Fibroblast of skin of left quadriceps (primary cell): ENCODE data around the gene NPFFR2.
"Not testable (repeated sequence)": the region's sequence is repeated elsewhere in the genome, so short reads cannot be mapped to it uniquely, and the experiment has no call there.

ENCODE experiments used
- DNase-seq, 2 experiments: peaks; one replicate each; pipeline ENCODE4 v3.0.0-alpha.2; 2013; ENCODE audit warnings: low read depth in 2 of 2

Gene NPFFR2

DNA sequence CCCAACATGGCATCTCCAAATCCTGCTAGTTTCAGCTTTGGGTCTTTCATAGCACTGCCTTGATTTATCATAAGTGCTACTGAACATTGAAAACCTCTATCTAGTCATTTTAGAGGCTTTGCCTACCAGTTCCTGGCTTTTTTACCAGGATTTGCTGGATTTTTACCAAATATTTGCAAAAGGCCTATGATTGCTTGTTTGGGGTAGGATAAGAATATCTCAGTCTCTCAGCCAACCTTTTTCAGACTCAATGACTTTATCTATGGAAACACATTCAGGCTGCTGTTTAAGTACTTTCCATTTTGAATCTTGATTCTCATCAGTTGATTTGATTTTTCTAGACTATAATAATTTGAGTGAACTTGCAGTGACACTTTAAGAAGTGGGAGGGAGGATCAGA lies 80.1 kb downstream of the NPFFR2 start:
- no peak for DNase-seq

DNA sequence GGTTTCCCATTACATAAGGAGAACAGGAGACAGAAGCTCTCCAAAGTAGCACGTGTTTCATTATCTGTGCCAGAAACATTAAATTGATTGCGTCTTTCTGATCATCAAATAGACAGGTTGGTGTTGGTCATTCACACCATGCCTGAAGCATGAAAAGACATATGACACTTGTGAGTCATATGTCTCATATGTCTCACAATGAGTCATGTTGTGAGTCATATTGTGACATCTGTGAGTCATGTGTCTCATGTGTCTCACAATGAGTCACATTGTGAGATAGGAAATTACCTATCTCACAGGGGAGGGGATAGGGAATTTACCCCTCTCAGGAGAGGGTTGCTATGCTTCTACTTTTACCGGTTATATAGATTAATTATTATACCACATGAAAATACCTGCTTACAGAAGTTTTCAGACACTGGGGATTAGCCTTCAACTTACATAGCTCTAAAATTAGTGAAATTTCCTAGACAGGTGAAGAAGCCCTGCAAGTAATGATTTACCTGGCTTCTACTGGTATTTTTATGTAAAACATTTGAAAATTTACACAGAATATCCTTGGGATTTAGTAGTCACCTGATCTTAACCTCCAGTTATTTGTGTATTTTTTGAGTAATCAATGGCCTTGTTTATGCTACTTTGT lies 80.8 kb downstream of the NPFFR2 start:
- no peak for DNase-seq

DNA sequence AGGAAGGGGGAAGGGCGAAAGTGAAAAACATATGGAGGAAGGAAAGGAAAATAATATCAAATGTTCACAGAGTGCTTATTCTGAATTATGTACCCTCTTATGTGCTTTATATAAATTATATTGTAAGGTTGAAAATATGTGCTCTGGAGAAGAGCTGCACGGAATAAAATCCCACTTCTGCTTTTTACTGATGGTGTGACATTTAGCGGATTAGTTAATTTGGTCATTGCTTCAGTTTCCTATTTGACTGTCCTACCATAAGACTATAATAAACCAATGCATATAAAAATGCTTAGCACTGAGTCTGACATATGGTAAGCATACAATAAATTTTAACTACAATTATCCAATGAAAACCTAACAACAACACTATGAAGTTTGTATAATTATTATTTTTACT lies 86.2 kb downstream of the NPFFR2 start:
- no peak for DNase-seq

DNA sequence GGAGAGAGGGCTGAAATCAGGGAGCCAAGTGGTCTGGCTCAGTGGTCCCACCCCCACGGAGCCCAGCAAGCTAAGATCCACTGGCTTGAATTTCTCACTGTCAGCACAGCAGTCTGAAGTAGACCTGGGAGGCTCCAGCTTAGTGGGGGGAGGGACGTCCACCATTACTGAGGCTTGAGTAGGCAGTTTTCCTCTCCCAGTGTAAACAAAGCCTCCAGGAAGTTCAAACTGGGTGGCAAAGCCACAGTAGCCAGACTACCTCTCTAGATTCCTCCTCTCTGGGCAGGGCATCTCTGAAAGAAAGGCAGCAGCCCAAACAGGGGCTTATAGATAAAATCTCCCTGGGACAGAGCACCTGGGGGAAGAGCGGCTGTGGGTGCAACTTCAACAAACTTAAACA lies 88.1 kb downstream of the NPFFR2 start:
- no peak for DNase-seq

DNA sequence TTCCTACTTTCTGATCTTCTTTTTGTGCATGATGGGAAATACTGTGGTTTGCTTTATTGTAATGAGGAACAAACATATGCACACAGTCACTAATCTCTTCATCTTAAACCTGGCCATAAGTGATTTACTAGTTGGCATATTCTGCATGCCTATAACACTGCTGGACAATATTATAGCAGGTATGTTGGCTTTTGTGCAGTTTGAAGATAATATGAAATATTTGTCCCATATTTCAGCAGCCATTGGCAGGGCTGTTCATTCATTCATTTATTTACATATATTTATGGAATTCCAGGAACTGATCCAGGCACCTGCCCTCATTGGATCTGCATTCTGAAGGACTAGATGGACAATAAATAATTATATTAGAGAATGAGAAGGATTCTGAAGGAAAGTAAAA lies 96.9 kb downstream of the NPFFR2 start:
- no peak for DNase-seq

DNA sequence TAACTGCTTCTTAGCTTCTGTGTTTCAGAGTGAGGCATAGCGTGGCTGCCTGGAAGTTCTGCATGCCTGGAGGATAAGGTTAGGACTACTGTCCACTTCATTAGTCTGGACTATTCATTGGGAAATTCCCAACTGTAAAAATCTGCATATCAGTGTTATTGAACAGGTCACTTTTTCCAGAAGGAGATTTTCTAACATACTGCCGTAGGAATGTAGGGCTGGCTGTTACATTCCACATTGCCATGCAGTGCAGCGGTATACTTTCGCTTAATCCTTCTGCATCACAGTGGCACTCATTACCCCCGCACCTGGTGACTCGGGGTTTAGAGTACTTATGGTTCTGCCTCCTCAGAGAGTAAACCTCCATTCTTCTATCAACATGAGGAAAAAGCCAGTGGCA lies 104.6 kb downstream of the NPFFR2 start:
- no peak for DNase-seq

DNA sequence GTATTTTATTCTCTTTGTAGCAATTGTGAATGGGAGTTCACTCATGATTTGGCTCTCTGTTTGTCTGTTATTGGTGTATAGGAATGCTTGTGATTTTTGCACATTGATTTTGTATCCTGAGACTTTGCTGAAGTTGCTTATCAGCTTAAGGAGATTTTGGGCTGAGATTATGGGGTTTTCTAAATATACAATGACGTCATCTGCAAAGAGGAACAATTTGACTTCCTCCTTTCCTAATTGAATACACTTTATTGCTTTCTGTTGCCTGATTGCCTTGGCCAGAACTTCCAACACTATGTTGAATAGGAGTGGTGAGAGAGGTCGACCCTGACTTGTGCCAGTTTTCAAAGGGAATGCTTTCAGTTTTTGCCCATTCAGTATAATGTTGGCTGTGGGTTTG lies 108.2 kb downstream of the NPFFR2 start:
- not testable (repeated sequence) for DNase-seq

DNA sequence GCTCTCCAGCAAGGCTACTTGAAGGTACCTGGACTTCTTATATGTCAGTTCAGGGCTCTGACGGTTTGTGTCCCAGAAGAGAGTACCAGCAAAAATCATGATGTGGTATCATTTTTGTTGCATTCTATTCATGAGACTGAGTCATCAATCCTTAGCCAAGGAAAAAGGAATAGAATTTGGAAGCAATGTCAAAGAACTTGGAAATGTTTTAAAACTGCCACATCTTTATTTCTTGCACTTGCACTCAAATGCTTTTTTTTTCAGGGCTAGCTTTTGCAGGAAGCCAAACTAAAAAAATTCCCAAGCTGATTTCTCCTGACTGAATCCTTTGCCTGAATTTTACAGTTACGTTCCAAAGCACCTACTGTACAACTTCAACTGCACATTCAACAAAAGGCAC lies 112.4 kb downstream of the NPFFR2 start:
- no peak for DNase-seq

DNA sequence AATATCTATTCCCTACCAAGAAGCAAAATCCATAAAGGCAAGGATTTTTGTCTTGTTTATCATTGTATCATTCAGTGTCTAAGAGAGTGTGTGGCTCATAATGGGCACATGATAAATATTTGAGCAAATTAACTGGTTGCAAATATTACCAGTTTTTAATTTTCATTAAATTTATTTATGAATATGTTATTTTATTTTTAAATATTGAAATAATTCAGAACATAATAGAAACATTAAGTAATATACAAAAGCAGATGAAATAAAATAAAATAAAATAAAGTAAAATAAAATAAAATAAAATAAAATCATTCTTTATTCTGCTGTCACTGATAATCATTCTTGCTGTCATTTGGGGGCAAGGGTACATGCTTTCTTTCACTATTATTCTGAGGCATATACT lies 120.9 kb downstream of the NPFFR2 start:
- DNase-seq = no peak

DNA sequence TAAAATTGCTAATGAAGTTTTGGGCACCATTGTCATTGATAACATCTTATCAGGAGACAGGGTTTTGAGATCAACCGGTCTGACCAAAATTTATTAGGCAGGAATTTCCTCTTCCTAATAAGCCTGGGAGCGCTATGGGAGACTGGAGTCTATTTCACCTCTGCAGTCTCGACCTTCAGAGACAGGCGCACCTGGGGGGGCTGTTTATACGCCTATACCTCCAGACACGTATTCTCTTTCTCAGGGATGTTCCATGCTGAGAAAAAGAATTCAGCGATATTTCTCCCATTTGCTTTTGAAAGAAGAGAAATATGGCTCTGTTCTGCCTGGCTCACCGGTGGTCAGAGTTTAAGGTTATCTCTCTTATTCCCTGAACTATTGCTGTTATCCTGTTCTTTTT lies 121.8 kb downstream of the NPFFR2 start:
- not testable (repeated sequence) for DNase-seq

DNA sequence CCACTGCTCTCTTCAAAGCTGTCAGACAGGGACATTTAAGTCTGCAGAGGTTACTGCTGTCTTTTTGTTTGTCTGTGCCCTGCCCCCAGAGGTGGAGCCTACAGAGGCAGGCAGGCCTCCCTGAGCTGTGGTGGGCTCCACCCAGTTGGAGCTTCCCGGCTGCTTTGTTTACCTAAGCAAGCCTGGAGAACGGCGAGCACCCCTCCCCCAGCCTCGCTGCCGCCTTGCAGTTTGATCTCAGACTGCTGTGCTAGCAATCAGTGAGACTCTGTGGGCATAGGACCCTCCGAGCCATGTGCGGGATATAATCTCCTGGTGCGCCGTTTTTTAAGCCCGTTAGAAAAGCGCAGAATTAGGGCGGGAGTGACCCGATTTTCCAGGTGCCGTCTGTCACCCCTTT lies 137.5 kb downstream of the NPFFR2 start:
- DNase-seq = not testable (repeated sequence)

DNA sequence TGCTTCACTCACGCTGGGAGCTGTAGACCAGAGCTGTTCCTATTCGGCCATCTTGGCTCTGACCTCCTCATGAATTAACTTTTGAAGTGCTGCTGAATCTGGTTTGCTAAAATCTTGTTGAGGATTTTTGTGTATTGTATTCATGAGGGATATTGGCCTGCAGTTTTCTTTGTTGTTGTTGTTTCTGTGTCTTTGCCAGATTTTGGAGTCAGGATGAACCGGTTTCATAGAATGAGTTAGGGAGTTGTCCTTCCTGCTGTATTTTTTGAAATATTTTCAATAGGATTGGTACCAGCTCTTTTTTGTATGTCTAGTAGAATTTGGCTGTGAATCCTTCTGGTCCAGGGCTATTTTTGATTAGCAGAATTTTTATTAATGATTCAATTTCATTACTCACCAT lies 138.1 kb downstream of the NPFFR2 start:
- no peak for DNase-seq

DNA sequence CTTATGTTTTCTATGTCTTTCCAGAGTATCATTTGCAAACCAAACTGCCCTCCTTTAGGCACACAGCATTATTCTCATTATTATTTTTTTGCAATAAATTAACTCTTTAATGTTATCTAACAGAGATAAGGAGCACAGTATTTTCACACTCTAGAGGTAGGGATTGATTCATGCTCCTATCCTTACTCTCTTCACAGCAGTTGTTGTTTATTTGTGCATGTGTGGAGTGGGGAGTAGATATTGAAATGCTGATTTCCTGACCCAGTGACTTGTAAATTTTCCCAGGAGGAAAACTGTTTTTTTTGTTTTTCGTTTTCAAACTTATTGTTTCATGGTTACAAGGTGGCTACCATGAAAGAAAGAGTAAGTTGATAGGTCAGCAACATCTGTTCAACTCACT lies 140.0 kb downstream of the NPFFR2 start:
- no peak for DNase-seq

DNA sequence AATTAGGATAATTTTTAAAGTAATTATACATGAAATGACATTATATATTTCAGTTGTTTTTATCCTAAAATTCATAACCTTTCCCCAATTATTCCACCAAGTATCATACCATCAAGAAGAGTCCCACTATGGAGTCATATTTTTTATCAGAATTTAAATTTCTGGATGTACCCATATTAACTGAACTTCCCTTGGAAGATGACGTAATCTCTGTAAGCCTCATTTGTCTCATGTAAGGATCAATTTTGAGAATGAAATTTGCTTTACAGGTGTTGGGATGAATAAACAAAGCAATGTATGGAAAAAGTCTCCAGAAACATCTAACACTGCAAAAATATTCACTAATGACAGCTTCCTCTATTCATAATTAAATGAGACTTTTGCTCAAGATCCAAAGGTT lies 147.5 kb downstream of the NPFFR2 start:
- DNase-seq = no peak

DNA sequence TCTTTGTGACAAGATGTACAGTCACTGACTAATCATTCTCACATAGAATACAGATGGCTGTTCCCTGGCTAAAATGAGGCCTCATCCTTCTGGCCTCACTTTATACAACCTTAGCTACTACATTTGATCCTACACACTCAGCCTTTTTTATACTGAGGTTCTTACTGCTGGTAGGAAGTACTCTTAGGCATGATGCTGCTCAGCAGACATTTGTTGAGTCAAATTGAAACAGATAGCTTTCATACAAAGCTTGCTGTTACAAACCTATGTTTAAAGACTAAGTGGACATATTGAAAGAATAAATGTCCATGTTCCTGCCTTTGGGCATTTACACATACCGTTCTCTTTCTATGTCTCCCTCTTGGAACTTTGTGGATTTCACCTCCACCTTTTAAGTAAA lies 154.9 kb downstream of the NPFFR2 start:
- no peak for DNase-seq

DNA sequence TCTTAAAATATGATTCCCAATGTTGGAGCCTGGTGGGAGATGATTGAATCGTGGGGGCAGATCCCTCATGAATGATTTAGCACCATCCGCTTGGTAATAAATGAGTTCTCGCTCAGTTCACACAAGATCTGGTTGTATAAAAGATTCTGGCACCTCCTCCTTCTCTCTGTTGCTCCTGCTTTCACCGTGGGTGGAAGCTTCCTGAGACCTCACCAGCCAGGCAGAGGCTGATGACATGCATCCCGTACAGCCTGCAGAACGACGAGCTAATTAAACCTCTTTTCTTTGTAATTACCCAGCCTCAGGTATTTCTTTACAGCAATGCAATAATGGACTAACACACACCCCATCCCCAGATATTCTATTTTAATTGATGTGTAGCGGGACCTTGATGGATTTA lies 162.2 kb downstream of the NPFFR2 start:
- no peak for DNase-seq

DNA sequence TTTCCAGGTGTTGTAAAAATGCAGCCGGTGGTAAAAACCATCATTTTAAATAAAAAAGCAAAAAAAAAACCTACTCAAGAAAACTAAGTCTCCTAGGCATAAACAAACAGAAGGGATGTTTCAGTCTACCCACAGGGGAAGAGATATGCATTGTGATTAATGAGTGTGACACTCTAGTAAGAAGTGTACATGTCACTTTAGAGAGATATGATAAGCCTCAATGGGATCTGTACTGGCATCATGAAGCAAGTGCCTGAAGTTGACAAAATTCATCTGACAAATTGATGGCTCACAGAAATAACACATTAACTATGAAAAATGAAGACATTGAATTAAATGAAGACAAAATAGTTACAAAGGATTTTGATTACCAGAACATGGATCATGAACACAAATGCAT lies 162.7 kb downstream of the NPFFR2 start:
- no peak for DNase-seq
